Smooth muscle cell (in vitro differentiated cells): ENCODE results near the gene ARHGEF33. TPM values are rescaled to one million over a fixed set of nuclear protein-coding genes. Genes with fewer than 3 reads are reported as not detected.

Source experiments
- DNase-seq: peaks from one replicate; lab custom pipeline; 2025; ENCODE audit not compliant: unreplicated experiment; lab: John Stamatoyannopoulos, UW
- H2AFZ ChIP-seq: fragments of 200-600 bp; sonication (generic); 2 replicates; pipeline ENCODE4 v1.6.0; 2016; ENCODE audit warnings: antibody characterized with exemption, low read depth, mild to moderate bottlenecking
- H3F3A ChIP-seq: fragments of 200-600 bp; sonication (generic); 2 replicates; pipeline ENCODE4 v1.6.0; 2017; ENCODE audit warnings: antibody characterized with exemption, low read depth
- H3K27ac ChIP-seq: fragments of 200-600 bp; sonication (generic); 2 replicates; pipeline ENCODE4 v1.5.1; 2016; ENCODE audit warnings: low read depth, mild to moderate bottlenecking
- H3K27me3 ChIP-seq: fragments of 200-600 bp; sonication (generic); 2 replicates; pipeline ENCODE4 v1.6.1; 2016; ENCODE audit warnings: low read depth, mild to moderate bottlenecking
- H3K36me3 ChIP-seq: fragments of 200-600 bp; sonication (generic); 2 replicates; pipeline ENCODE4 v1.5.1; 2016; ENCODE audit warnings: low read depth
- H3K4me1 ChIP-seq: fragments of 200-600 bp; sonication (generic); 2 replicates; pipeline ENCODE4 v1.5.1; 2016; ENCODE audit warnings: low read depth
- H3K4me2 ChIP-seq: fragments of 200-600 bp; sonication (generic); 2 replicates; pipeline ENCODE4 v1.6.0; 2016; ENCODE audit warnings: mild to moderate bottlenecking
- H3K4me3 ChIP-seq: fragments of 200-600 bp; sonication (generic); 2 replicates; pipeline ENCODE4 v1.5.1; 2016; ENCODE audit warnings: mild to moderate bottlenecking
- H3K79me2 ChIP-seq: fragments of 200-600 bp; sonication (generic); 2 replicates; pipeline ENCODE4 v1.6.0; 2016; ENCODE audit warnings: low read depth, mild to moderate bottlenecking
- H3K9ac ChIP-seq: fragments of 200-600 bp; sonication (generic); 2 replicates; pipeline ENCODE4 v1.6.0; 2016; ENCODE audit warnings: low read depth
- H3K9me3 ChIP-seq: fragments of 200-600 bp; sonication (generic); replicated peaks from 2 replicates; pipeline ENCODE4 v1.5.1; 2016; ENCODE audit warnings: low read depth
- H4K20me1 ChIP-seq: fragments of 200-600 bp; sonication (generic); 2 replicates; pipeline ENCODE4 v1.6.0; 2016; ENCODE audit warnings: low read depth
- WGBS: methylation state at CpG from one replicate; pipeline ENCODE4 v1.1.7; 2016; ENCODE audit warnings: low lambda C conversion rate; 5-methylcytosine and 5-hydroxymethylcytosine counted together
- polyA plus RNA-seq: library from polyadenylated mRNA; unstranded; fragments of >200 nt; fragmentation: Nextera tagmentation; extraction: Ambion mirVana; gene quantifications from 2 replicates; pipeline ENCODE4 v1.2.1, GENCODE V29; 2016
- total RNA-seq: library from RNA; depleted of rRNA; stranded (reverse); fragments of >200 nt; gene quantifications from 2 replicates; pipeline ENCODE4 v1.2.3, GENCODE V29; 2014
- TF ChIP-seq, protein P1 (sequence below): fragments of 200-600 bp; sonication (generic); IDR thresholded peaks from 2 replicates; pipeline ENCODE4 v1.5.1; 2017; ENCODE audit warnings: borderline replicate concordance, mild to moderate bottlenecking, antibody characterized with exemption; ENCODE audit not compliant: insufficient read depth, poor library complexity, severe bottlenecking

ARHGEF33 gene
- total and polyA plus RNA-seq, 2 experiments from 2014 or later, result 0.40 to 1.4 TPM

DNA sequence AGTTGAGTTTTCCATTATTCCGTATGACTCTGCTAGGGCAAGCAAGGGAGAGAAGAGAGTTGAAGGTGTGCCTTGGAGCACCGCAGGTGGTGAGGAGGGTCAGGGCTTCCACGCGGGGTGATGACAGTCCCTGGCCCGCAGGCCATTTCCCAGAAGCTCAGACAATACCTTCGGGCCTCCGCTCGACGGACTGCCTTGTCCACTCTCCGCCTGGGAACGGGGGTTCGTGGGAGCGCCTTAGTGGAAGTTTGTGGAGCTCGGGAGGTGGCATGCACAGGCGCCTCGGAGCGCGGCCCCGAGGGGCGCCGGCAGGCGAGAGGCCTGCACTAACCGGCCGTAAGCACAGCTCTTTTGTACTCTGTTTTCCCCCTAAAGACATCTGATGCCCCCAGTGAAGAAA lies 69.8 kb downstream of the ARHGEF33 start:
- no peaks in the 10 kb centered on the region for H3K36me3 ChIP-seq
- no peaks in the 10 kb centered on the region for H3K79me2 ChIP-seq
- H3K4me1 ChIP-seq, result no peaks in the 10 kb centered on the region
- no peaks in the 10 kb centered on the region for H3K27me3 ChIP-seq
- no peaks in the 10 kb centered on the region for H4K20me1 ChIP-seq
- H3K4me3 ChIP-seq, result no peak overlapping the region
- no peak overlapping the region for H3K9ac ChIP-seq
- H3K27ac ChIP-seq, result no peak overlapping the region
- 96% methylated on average over 24 of the region's 24 CpGs for WGBS
- TF ChIP-seq, protein P1, sequence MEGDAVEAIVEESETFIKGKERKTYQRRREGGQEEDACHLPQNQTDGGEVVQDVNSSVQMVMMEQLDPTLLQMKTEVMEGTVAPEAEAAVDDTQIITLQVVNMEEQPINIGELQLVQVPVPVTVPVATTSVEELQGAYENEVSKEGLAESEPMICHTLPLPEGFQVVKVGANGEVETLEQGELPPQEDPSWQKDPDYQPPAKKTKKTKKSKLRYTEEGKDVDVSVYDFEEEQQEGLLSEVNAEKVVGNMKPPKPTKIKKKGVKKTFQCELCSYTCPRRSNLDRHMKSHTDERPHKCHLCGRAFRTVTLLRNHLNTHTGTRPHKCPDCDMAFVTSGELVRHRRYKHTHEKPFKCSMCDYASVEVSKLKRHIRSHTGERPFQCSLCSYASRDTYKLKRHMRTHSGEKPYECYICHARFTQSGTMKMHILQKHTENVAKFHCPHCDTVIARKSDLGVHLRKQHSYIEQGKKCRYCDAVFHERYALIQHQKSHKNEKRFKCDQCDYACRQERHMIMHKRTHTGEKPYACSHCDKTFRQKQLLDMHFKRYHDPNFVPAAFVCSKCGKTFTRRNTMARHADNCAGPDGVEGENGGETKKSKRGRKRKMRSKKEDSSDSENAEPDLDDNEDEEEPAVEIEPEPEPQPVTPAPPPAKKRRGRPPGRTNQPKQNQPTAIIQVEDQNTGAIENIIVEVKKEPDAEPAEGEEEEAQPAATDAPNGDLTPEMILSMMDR, result no peak
- H2AFZ ChIP-seq, result no peak overlapping the region
- no peak for DNase-seq
- no peaks in the 10 kb centered on the region for H3F3A ChIP-seq
- no peak overlapping the region for H3K4me2 ChIP-seq
- H3K9me3 ChIP-seq, result no peaks in the 10 kb centered on the region

DNA sequence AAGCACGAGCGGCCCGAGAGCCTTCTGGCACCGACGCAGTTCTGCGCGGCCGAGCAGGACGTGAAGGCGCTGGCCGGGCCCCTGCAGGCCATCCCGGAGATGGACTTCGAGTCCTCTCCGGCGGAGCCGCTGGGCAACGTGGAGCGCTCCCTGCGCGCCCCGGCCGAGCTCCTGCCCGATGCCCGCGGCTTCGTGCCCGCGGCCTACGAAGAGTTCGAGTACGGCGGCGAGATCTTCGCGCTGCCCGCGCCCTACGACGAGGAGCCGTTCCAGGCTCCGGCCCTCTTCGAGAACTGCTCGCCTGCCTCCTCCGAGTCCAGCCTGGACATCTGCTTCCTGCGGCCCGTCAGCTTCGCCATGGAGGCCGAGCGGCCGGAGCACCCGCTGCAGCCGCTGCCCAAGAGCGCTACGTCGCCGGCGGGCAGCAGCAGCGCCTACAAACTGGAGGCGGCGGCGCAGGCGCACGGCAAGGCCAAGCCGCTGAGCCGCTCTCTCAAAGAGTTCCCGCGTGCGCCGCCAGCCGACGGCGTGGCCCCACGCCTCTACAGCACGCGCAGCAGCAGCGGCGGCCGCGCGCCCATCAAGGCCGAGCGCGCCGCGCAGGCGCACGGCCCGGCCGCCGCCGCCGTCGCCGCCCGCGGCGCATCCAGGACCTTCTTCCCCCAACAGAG lies 70.4 kb downstream of the ARHGEF33 start:
- DNase-seq, result no peak
- Histone ChIP-seq H3K27me3 (no peaks in the 10 kb centered on the region), H3K9me3 (no peaks in the 10 kb centered on the region), H3K9ac (no peak overlapping the region), H3K4me2 (peak overlapping the region; percentile 83), H3K4me3 (peak overlapping the region; percentile 48), H2AFZ (peak overlapping the region; percentile 99), H3K36me3 (no peaks in the 10 kb centered on the region), H3F3A (no peaks in the 10 kb centered on the region), H3K4me1 (no peaks in the 10 kb centered on the region), H4K20me1 (no peaks in the 10 kb centered on the region), H3K27ac (no peak overlapping the region), H3K79me2 (no peaks in the 10 kb centered on the region)
- TF ChIP-seq, protein P1, result no peak
- WGBS, result 42% methylated on average over 83 of the region's 97 CpGs

DNA sequence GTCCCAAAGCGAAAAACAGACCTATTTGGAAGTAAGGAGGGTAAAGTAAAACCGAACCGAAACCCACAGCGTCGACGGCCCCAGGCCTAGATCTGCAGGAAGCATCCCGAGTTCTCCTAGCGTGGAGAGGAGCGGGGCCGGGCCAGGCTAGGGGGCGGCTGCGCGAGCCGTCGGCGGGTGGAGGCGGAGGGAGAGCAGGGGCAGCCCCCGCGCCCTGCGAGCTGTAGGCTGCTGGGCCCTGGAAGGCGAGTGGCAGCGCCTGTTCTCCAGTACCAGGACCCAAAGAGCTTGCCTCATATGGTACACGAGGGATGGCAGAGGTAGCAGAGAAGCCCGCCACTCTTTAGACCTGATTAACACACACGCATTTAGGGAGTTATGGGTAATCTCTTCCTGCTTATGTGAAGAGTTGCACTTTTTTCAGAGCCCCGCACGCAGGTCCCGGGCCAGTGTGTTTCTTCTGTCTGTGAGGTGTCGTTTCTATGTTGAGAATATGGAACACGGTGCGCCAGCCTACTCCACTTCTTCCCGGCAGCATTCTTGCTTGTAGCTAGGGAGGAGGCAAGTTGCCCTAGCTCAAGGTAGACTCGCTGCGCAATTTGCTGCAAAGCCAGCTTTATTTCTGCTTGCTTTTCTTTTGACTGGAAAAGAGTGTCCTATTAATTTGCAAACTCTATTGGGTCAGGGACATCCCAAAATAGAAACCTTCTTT lies 71.1 kb downstream of the ARHGEF33 start:
- H3K4me3 ChIP-seq, result peak overlapping the region; percentile 48
- no peaks in the 10 kb centered on the region for H3K9me3 ChIP-seq
- DNase-seq, result no peak
- H3K79me2 ChIP-seq, result no peaks in the 10 kb centered on the region
- no peaks in the 10 kb centered on the region for H3K27me3 ChIP-seq
- TF ChIP-seq, protein P1, result no peak
- H3K4me2 ChIP-seq, result peak overlapping the region; percentile 83
- H3K9ac ChIP-seq, result no peak overlapping the region
- no peaks in the 10 kb centered on the region for H4K20me1 ChIP-seq
- H3K27ac ChIP-seq, result no peak overlapping the region
- H3K36me3 ChIP-seq, result no peaks in the 10 kb centered on the region
- peak overlapping the region; percentile 99 for H2AFZ ChIP-seq
- H3F3A ChIP-seq, result no peaks in the 10 kb centered on the region
- H3K4me1 ChIP-seq, result no peaks in the 10 kb centered on the region
- WGBS, result 60% methylated on average over 34 of the region's 34 CpGs

DNA sequence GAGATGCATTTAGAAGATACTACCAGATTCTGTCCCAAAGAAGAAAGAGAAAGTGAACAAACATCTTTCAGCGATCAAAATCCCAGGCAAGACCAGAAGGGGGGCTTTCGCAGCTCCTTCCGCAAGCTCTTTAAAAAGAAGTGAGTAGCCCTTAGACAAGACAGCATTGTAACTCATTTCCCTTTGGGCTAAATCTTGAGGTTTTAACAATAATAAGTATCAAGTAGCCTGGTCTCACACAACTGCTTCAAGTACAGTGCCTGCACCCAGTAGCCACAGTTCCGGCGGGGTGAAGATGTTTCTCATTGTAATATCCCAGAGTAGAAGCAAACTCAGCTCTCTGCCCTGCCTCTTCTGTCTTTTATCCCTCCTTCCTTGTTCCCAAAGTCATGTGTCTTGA lies 76.3 kb downstream of the ARHGEF33 start:
- Histone ChIP-seq H3F3A (no peaks in the 10 kb centered on the region), H3K9me3 (no peaks in the 10 kb centered on the region), H3K27ac (no peak overlapping the region), H3K4me3 (no peak overlapping the region), H3K4me2 (no peak overlapping the region), H3K79me2 (no peaks in the 10 kb centered on the region), H3K27me3 (no peaks in the 10 kb centered on the region), H3K4me1 (no peaks in the 10 kb centered on the region), H3K36me3 (no peaks in the 10 kb centered on the region), H3K9ac (no peak overlapping the region), H4K20me1 (no peaks in the 10 kb centered on the region), H2AFZ (no peak overlapping the region)
- 95% methylated on average over 5 of the region's 5 CpGs for WGBS
- TF ChIP-seq, protein P1, result no peak
- no peak for DNase-seq
